Esophagus squamous epithelium (tissue), 5 donors: Measurements from ENCODE around the gene DNAJC22. TPM values are rescaled to one million over a fixed set of nuclear protein-coding genes. Genes with fewer than 3 reads are reported as not detected.
A peak's percentile ranks its signal among the peaks of the same experiment; 100 is the strongest.

Source experiments
- DNase-seq: peaks from one replicate; lab custom pipeline; 2025; lab: John Stamatoyannopoulos, UW
- H3K27ac ChIP-seq, 4 donors: fragments of 200-600 bp; sonication (generic); one replicate each; pipeline ENCODE4 v1.5.1; 2016 to 2019; ENCODE audit warnings: mild to moderate bottlenecking in 1 of 4
- H3K27me3 ChIP-seq, 4 donors: fragments of 200-600 bp; sonication (generic); 1 replicate in 3 of 4; 2 replicates in 1 of 4; pipeline versions ENCODE4 v1.5.1 to v1.6.0; 2017 to 2021; ENCODE audit warnings: antibody characterized with exemption in 1 of 4
- H3K36me3 ChIP-seq, 3 donors: fragments of 200-600 bp; sonication (generic); one replicate each; pipeline ENCODE4 v1.5.1; 2016 to 2019
- H3K4me1 ChIP-seq, 3 donors: fragments of 200-600 bp; sonication (generic); one replicate each; pipeline ENCODE4 v1.5.1; 2017 to 2019
- H3K4me3 ChIP-seq, 4 donors: fragments of 200-600 bp; sonication (generic); 1 replicate in 3 of 4; 2 replicates in 1 of 4; pipeline ENCODE4 v1.5.1; 2016 to 2019; ENCODE audit warnings: mild to moderate bottlenecking in 2 of 4, moderate library complexity in 1 of 4
- H3K9me3 ChIP-seq, 3 donors: fragments of 200-600 bp; sonication (generic); one replicate each; pipeline ENCODE4 v1.5.1; 2016 to 2019
- POLR2A ChIP-seq, 4 donors: fragments of 450-650 bp; IDR thresholded peaks; one replicate each; pipeline ENCODE4 v1.6.1; 2017; ENCODE audit warnings: antibody characterized with exemption in 4 of 4, mild to moderate bottlenecking in 4 of 4, moderate library complexity in 3 of 4
- WGBS, 2 donors: methylation state at CpG; one replicate each; pipeline ENCODE4 v1.1.5; 2018; 5-methylcytosine and 5-hydroxymethylcytosine counted together
- intact Hi-C: fragments of 100-400 bp; cut with DNase I; formaldehyde crosslinking; loops from one replicate; pipeline ENCODE4 v1.15.0; 2022
- total RNA-seq, 4 donors: library from RNA; depleted of rRNA; stranded (reverse); fragments of >200 nt; gene quantifications; one replicate each; pipeline ENCODE4 v1.1.0, GENCODE V29; 2016
- TF ChIP-seq, protein P1 (sequence below), 6 experiments: fragments of 450-650 bp in 4 of 6; fragments of 200-600 bp in 2 of 6; sonication (generic) in 2 of 6; IDR thresholded peaks; one replicate each; pipeline ENCODE4 v1.5.1; 2016 to 2019; ENCODE audit warnings: antibody characterized with exemption in 6 of 6, mild to moderate bottlenecking in 4 of 6, moderate library complexity in 4 of 6
- donor health status: DM: yes; HTN: yes; CAD: no.

DNAJC22 gene
- total RNA-seq, 4 donors from 2014 or later: 0.18 to 0.53 TPM; not detected in 2

DNA sequence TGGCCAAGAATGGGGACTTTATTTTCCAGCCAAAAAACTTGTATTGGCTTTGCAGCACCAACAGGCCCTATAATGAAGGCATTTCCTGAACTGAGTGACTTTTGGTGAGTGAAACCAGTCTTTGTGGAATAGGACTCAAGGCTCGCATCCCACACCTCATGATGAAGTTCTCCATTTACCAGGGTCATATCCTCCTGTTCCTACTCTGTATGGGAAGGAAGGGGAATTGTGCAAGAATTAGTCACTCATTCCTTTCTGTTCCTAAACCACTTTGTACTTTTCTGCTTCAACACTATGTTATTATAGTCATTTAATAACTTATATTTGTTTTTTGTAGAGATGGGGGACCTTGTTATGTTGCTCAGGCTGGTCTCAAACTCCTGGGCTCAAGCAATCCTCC, 18.3 kb downstream of the DNAJC22 start:
- intact Hi-C loops: loop anchor here (5.0 kb wide), 1 partner anchor 142 kb away; no protein-coding TSS in a partner anchor
- H3K27me3 ChIP-seq: peaks cover 0 to 2% (median 0%) of the 10 kb centered on the region in 4 donors
- H3K9me3 ChIP-seq: no peaks in the 10 kb centered on the region
- TF ChIP-seq POLR2A (IDR thresholded peaks at IDR 0.05): no peak
- TF ChIP-seq, protein P1, sequence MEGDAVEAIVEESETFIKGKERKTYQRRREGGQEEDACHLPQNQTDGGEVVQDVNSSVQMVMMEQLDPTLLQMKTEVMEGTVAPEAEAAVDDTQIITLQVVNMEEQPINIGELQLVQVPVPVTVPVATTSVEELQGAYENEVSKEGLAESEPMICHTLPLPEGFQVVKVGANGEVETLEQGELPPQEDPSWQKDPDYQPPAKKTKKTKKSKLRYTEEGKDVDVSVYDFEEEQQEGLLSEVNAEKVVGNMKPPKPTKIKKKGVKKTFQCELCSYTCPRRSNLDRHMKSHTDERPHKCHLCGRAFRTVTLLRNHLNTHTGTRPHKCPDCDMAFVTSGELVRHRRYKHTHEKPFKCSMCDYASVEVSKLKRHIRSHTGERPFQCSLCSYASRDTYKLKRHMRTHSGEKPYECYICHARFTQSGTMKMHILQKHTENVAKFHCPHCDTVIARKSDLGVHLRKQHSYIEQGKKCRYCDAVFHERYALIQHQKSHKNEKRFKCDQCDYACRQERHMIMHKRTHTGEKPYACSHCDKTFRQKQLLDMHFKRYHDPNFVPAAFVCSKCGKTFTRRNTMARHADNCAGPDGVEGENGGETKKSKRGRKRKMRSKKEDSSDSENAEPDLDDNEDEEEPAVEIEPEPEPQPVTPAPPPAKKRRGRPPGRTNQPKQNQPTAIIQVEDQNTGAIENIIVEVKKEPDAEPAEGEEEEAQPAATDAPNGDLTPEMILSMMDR (IDR thresholded peaks at IDR 0.05): no peak
- no peak overlapping the region for H3K27ac ChIP-seq
- DNase-seq: no peak
- peaks cover 0 to 36% (median 16%) of the 10 kb centered on the region in 3 donors for H3K4me1 ChIP-seq
- no peaks in the 10 kb centered on the region for H3K36me3 ChIP-seq
- no peak overlapping the region for H3K4me3 ChIP-seq
- 50 to 63% methylated on average over 1 of the region's 1 CpG for WGBS, 2 donors

DNA sequence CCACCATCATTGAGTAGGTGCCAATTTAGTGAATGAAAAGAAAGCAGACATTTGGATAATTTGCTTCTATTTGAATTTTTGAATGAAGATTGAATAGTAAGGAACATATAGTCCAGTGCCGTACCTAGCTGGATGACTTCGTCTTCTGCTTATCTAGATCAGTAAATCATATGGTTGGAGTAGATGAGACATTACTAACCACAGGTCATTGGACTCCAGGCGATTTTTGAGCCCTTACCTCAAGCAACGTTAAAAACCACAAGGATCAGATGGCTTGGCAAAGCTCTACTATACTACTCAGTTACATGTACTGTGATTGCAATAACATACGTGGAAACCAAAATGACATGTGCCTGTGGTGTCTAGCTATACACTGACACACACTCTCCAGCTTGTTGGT, 18.9 kb downstream of the DNAJC22 start:
- 52 to 55% methylated on average over 5 of the region's 5 CpGs for WGBS, 2 donors
- TF ChIP-seq POLR2A (IDR thresholded peaks at IDR 0.05): no peak
- TF ChIP-seq, protein P1 (IDR thresholded peaks at IDR 0.05): no peak
- H3K27me3 ChIP-seq: no peaks in the 10 kb centered on the region
- H3K4me1 ChIP-seq: peaks cover 0 to 37% (median 18%) of the 10 kb centered on the region in 3 donors
- H3K4me3 ChIP-seq: peak overlapping the region in 1 of 4 donors; percentile 85
- intact Hi-C loops: loop anchor here (5.0 kb wide), 1 partner anchor 142 kb away; no protein-coding TSS in a partner anchor
- H3K27ac ChIP-seq: no peak overlapping the region
- no peak for DNase-seq
- no peaks in the 10 kb centered on the region for H3K36me3 ChIP-seq
- H3K9me3 ChIP-seq: no peaks in the 10 kb centered on the region

DNA sequence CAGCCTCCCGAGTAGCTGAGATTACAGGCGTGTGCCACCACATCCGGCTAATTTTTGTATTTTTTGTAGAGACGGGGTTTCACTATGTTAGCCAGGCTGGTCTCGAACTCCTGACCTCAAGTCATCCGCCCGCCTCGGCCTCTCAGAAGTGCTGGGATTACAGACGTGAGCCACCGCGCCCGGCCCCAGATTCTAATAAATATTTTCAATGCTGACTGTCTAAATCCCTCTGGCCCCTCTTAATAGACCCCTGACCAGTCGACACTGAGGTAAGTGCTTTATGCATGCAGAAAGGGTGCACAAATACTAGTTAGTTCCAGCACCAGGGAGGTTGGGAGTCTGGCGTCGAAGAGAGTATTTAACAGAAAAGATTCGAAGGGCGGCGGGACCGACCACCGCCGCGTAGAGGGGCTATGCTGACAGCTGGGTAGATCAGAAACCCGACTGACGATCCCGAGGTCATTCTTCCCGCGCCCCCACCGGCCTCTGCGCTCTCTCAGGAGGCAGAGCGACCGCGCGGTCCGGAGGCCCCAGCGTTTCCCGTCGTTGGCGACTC, 19.5 kb downstream of the DNAJC22 start:
- TF ChIP-seq, protein P1 (IDR thresholded peaks at IDR 0.05): no peak
- no peak for TF ChIP-seq POLR2A (IDR thresholded peaks at IDR 0.05)
- intact Hi-C loops: loop anchor here (5.0 kb wide), 1 partner anchor 141 kb away; no protein-coding TSS in a partner anchor
- Histone ChIP-seq H3K36me3 (no peaks in the 10 kb centered on the region), H3K4me1 (peaks cover 0 to 37% (median 18%) of the 10 kb centered on the region in 3 donors), H3K27ac (peak overlapping the region; percentile 95 to 96 (median 96)), H3K9me3 (no peaks in the 10 kb centered on the region), H3K27me3 (no peaks in the 10 kb centered on the region), H3K4me3 (peak overlapping the region; percentile 77 to 95 (median 82))
- DNase-seq: no peak
- 5 to 15% methylated on average over 27 to 36 of the region's 38 CpGs for WGBS, 2 donors

DNA sequence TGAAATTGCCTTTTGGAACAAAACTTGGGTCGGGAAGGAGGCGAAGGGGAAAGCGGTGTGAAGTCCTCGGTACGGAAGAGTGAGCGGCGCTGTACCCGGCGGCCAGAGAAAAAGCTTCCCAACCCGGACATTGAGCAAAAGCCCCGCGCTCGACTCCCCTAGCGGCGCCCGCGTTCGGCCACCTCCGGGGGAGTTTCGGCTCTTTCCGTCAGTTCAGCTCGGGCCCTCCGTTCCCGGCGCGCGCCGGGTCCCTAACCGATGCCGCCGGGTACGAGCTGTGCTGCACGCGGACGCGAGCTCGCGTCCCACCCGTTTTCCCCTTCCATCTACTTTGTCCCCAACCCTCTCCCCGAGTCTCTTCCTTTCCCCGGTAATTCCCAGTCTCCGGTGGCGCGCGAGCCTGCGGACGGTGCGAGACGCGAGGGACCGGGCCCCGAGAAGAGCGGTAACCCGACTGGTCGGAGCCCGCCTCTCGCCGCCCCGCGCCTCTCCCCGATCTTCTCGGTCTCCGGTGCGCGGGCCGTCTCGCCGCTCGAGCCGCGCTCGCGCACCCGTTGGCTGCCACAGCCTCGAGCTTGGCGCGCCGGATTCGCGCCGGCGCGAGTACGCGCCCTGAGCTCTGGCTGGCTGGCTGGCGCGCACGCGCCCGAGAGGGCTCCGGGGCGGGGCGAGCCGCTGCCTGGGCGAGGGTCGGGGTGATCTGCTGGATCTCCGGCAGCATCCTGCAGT, 20.1 kb downstream of the DNAJC22 start:
- WGBS, 2 donors: 0% methylated on average over 7 to 45 of the region's 97 CpGs
- H3K4me3 ChIP-seq: peak overlapping the region; percentile 77 to 95 (median 82)
- peaks cover 0 to 37% (median 18%) of the 10 kb centered on the region in 3 donors for H3K4me1 ChIP-seq
- H3K27ac ChIP-seq: peak overlapping the region; percentile 95 to 96 (median 96)
- no peaks in the 10 kb centered on the region for H3K9me3 ChIP-seq
- intact Hi-C loops: loop anchor here (5.0 kb wide), 1 partner anchor 140 kb away; no protein-coding TSS in a partner anchor
- peak in 3 of 4 donors; percentile 36 to 75 (median 50) for TF ChIP-seq POLR2A (IDR thresholded peaks at IDR 0.05)
- TF ChIP-seq, protein P1 (IDR thresholded peaks at IDR 0.05): peak in 4 of 6 experiments; percentile 29 to 39 (median 33)
- DNase-seq: no peak
- H3K36me3 ChIP-seq: no peaks in the 10 kb centered on the region
- no peaks in the 10 kb centered on the region for H3K27me3 ChIP-seq
